Astrocyte (in vitro differentiated cells and primary cell): Measurements from ENCODE around the gene NOD1.

ENCODE experiments used
- EZH2 ChIP-seq: IDR thresholded peaks from 2 replicates; pipeline ENCODE4 v1.6.1; 2012; ENCODE audit warnings: mild to moderate bottlenecking, low read length, inconsistent platforms; ENCODE audit not compliant: insufficient read depth
- TF ChIP-seq, protein P1 (sequence below): IDR thresholded peaks from 2 replicates; pipeline ENCODE4 v1.5.1; 2011; ENCODE audit warnings: low read depth, mild to moderate bottlenecking, inconsistent platforms, low read length, moderate library complexity; ENCODE audit not compliant: insufficient read depth

GRCh38 chr7:30403477-30403876 lies 75.1 kb downstream of the NOD1 start:
- TF ChIP-seq, protein P1, sequence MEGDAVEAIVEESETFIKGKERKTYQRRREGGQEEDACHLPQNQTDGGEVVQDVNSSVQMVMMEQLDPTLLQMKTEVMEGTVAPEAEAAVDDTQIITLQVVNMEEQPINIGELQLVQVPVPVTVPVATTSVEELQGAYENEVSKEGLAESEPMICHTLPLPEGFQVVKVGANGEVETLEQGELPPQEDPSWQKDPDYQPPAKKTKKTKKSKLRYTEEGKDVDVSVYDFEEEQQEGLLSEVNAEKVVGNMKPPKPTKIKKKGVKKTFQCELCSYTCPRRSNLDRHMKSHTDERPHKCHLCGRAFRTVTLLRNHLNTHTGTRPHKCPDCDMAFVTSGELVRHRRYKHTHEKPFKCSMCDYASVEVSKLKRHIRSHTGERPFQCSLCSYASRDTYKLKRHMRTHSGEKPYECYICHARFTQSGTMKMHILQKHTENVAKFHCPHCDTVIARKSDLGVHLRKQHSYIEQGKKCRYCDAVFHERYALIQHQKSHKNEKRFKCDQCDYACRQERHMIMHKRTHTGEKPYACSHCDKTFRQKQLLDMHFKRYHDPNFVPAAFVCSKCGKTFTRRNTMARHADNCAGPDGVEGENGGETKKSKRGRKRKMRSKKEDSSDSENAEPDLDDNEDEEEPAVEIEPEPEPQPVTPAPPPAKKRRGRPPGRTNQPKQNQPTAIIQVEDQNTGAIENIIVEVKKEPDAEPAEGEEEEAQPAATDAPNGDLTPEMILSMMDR: no peak
- TF ChIP-seq EZH2: no peak
